Panc1 (cell line): ENCODE data around the gene SLX1A. TPM values are rescaled to one million over a fixed set of nuclear protein-coding genes. Genes with fewer than 3 reads are reported as not detected.

Experiments
- ATAC-seq: fragments of 200-7000 bp; cut with Tn5 transposase; 2 replicates; pipeline ENCODE4 v1.9.1; 2020; ENCODE audit warnings: mild to moderate bottlenecking, moderate library complexity
- BruUV-seq: library from RNA; stranded (reverse); fragments of 400-500 nt; replicated peaks from 2 replicates; lab custom pipeline; 2021; lab: Mats Ljungman, UMichigan
- CTCF ChIA-PET: fragments of 300-600 bp; sonication (Branson Sonifier 250); formaldehyde crosslinking; loops from one replicate; lab custom pipeline; 2022; ENCODE audit warnings: antibody characterized with exemption; lab: Charles Lee
- POLR2A ChIA-PET: fragments of 300-600 bp; sonication (Branson Sonifier 250); formaldehyde crosslinking; loops from one replicate; lab custom pipeline; 2022; ENCODE audit warnings: antibody characterized with exemption; lab: Charles Lee
- DNase-seq: peaks from one replicate; pipeline ENCODE4 v3.0.0-alpha.2; 2010; ENCODE audit warnings: low read depth, low spot score
- H3K27ac ChIP-seq: 2 replicates; pipeline ENCODE4 v1.5.1; 2011; ENCODE audit warnings: mild to moderate bottlenecking, low read length, inconsistent platforms
- H3K27me3 ChIP-seq: fragments of 200-500 bp; sonication (Bioruptor generic); 2 replicates; pipeline ENCODE4 v1.6.0; 2014; ENCODE audit warnings: low read length, inconsistent platforms; ENCODE audit not compliant: control insufficient read depth, insufficient read depth
- H3K36me3 ChIP-seq: fragments of 200-500 bp; sonication (Bioruptor generic); 2 replicates; pipeline ENCODE4 v1.5.1; 2014; ENCODE audit warnings: inconsistent platforms, mild to moderate bottlenecking, low read length, moderate library complexity; ENCODE audit not compliant: control insufficient read depth, insufficient read depth
- H3K4me1 ChIP-seq: 2 replicates; pipeline ENCODE4 v1.5.1; 2011; ENCODE audit warnings: inconsistent platforms, mild to moderate bottlenecking, low read length, moderate library complexity; ENCODE audit not compliant: control insufficient read depth, insufficient read depth
- H3K4me3 ChIP-seq, 2 experiments: 2 replicates each; pipeline ENCODE4 v1.5.1; 2011 to 2012; ENCODE audit warnings: low read depth in 2 of 2, low read length in 2 of 2, mild to moderate bottlenecking in 2 of 2, inconsistent platforms in 1 of 2, moderate library complexity in 1 of 2
- H3K9me3 ChIP-seq: fragments of 200-500 bp; sonication (Bioruptor generic); 2 replicates; pipeline ENCODE4 v1.5.1; 2014; ENCODE audit warnings: low read depth, mild to moderate bottlenecking, inconsistent platforms, low read length, moderate library complexity; ENCODE audit not compliant: control insufficient read depth, insufficient read depth
- CTCF ChIP-seq: fragments of 450-650 bp; IDR thresholded peaks from 2 replicates; pipeline ENCODE4 v1.5.1; 2017; ENCODE audit warnings: mild to moderate bottlenecking
- POLR2AphosphoS5 ChIP-seq: IDR thresholded peaks from 2 replicates; pipeline ENCODE4 v1.6.1; 2012; ENCODE audit warnings: mild to moderate bottlenecking, low read depth, low read length, moderate library complexity
- REST ChIP-seq, 2 experiments: IDR thresholded peaks; 2 replicates each; pipeline ENCODE4 v1.6.1; 2011 to 2012; ENCODE audit warnings: low read depth in 2 of 2, control low read depth in 1 of 2, low read length in 1 of 2, mild to moderate bottlenecking in 1 of 2, moderate library complexity in 1 of 2; ENCODE audit not compliant: insufficient read depth in 1 of 2
- SIN3A ChIP-seq: IDR thresholded peaks from 2 replicates; pipeline ENCODE4 v1.6.1; 2012; ENCODE audit warnings: low read depth, mild to moderate bottlenecking, low read length, moderate library complexity, borderline replicate concordance; ENCODE audit not compliant: insufficient read depth
- TCF7L2 ChIP-seq: IDR thresholded peaks from 2 replicates; pipeline ENCODE4 v1.6.1; 2011; ENCODE audit warnings: mild to moderate bottlenecking, low read depth, low read length, inconsistent platforms
- in situ Hi-C: cut with HindIII; loops from 2 replicates; pipeline ENCODE4 v1.10.0; 2016; ENCODE audit warnings: low sequenced_read_pairs, low pct_unique_long_range_greater_than_20kb
- intact Hi-C: fragments of 100-400 bp; cut with micrococcal nuclease; formaldehyde crosslinking; loops from one replicate; pipeline ENCODE4 v1.10.0; 2022; ENCODE audit not compliant: unreplicated experiment
- total RNA-seq: library from RNA; stranded (reverse); gene quantifications from one replicate; pipeline ENCODE4 v1.2.1, GENCODE V29; 2021; ENCODE audit not compliant: unreplicated experiment

The SLX1A gene
- total RNA-seq, 1 experiment from 2014 or later, result 18.5 TPM

- TF ChIP-seq SIN3A, result no peak
- TF ChIP-seq TCF7L2, result no peak
- no peak for TF ChIP-seq POLR2AphosphoS5
- TF ChIP-seq CTCF, result no peak
- TF ChIP-seq REST (IDR thresholded peaks at IDR 0.05; ENCODE audit: insufficient read depth in 1 of 2, low read depth in 2 of 2, low read length in 1 of 2), result no peak
- no peaks in the 10 kb centered on the region for H3K36me3 ChIP-seq
- intact Hi-C loops (no loop called here), in situ Hi-C loops (no loop called here)
- H3K27ac ChIP-seq, result no peak overlapping the region
- no peak overlapping the region for H3K4me3 ChIP-seq
- DNase-seq (no peak), ATAC-seq (no peak)
- CTCF ChIA-PET, result no interaction called here
- no TSS peak for BruUV-seq
- no peaks in the 10 kb centered on the region for H3K27me3 ChIP-seq
- no peaks in the 10 kb centered on the region for H3K4me1 ChIP-seq
- H3K9me3 ChIP-seq, result peaks cover 5% of the 10 kb centered on the region; the same call in 1 of the 2 replicates
- POLR2A ChIA-PET, result no interaction called here
These were observed 44.3 kb upstream of the SLX1A start for GRCh38 chr16:30149250-30149930.

- BruUV-seq, result no TSS peak
- no peaks in the 10 kb centered on the region for H3K36me3 ChIP-seq
- no peak overlapping the region for H3K27ac ChIP-seq
- no peaks in the 10 kb centered on the region for H3K27me3 ChIP-seq
- H3K4me1 ChIP-seq, result no peaks in the 10 kb centered on the region
- in situ Hi-C loops (no loop called here), intact Hi-C loops (no loop called here)
- peaks cover 5% of the 10 kb centered on the region; the same call in 1 of the 2 replicates for H3K9me3 ChIP-seq
- ChIA-PET POLR2A (no interaction called here), CTCF (interaction anchor here (0.8 kb wide), 1 partner anchor 59 kb away, joined by 3 read pairs; the partner anchor contains the start of gene TBX6)
- H3K4me3 ChIP-seq, result no peak overlapping the region
- no peak for ATAC-seq
- DNase-seq, result no peak
- TF ChIP-seq SIN3A (no peak), CTCF (no peak), REST (IDR thresholded peaks at IDR 0.05; ENCODE audit: insufficient read depth in 1 of 2, low read depth in 2 of 2, low read length in 1 of 2) (no peak), TCF7L2 (no peak), POLR2AphosphoS5 (no peak)
These were observed 42.6 kb upstream of the SLX1A start for GRCh38 chr16:30151091-30151490.
